Endothelial cell of umbilical vein (primary cell): ENCODE measurements around the gene SSH2.

Experiments
- EZH2 ChIP-seq: IDR thresholded peaks from 2 replicates; pipeline ENCODE4 v1.6.1; 2012; ENCODE audit warnings: borderline replicate concordance, low read depth, mild to moderate bottlenecking, moderate library complexity, low read length, inconsistent platforms; ENCODE audit not compliant: severe bottlenecking
- GATA2 ChIP-seq: IDR thresholded peaks from 2 replicates; pipeline ENCODE4 v1.7.0; 2011; ENCODE audit warnings: low read depth, mild to moderate bottlenecking, moderate library complexity, mixed read lengths, low read length; ENCODE audit not compliant: insufficient read length, insufficient read depth
- MYC ChIP-seq: IDR thresholded peaks from one replicate; pipeline ENCODE4 v1.6.1; 2011; ENCODE audit warnings: mild to moderate bottlenecking, low read depth, low read length
- POLR2A ChIP-seq: IDR thresholded peaks from 2 replicates; pipeline ENCODE4 v1.6.1; 2012; ENCODE audit warnings: low read depth, mild to moderate bottlenecking, control low read depth, low read length
- POLR2AphosphoS5 ChIP-seq: IDR thresholded peaks from 2 replicates; pipeline ENCODE4 v1.6.1; 2012; ENCODE audit warnings: low read depth, mild to moderate bottlenecking, control low read depth, low read length, moderate library complexity; ENCODE audit not compliant: insufficient read depth
- TF ChIP-seq, protein P1 (sequence below): IDR thresholded peaks from 2 replicates; pipeline ENCODE4 v1.6.1; 2011; ENCODE audit not compliant: insufficient read depth, insufficient read length
- TF ChIP-seq, protein P2 (sequence below), 2 donors: IDR thresholded peaks; 1 replicate in 1 of 2; 2 replicates in 1 of 2; pipeline ENCODE4 v1.5.1; 2011; ENCODE audit warnings: low read length in 2 of 2, mild to moderate bottlenecking in 2 of 2, moderate library complexity in 2 of 2, control low read depth in 1 of 2, inconsistent platforms in 1 of 2, low read depth in 1 of 2; ENCODE audit not compliant: insufficient read depth in 1 of 2; ENCODE audit errors: extremely low read depth in 1 of 2

DNA sequence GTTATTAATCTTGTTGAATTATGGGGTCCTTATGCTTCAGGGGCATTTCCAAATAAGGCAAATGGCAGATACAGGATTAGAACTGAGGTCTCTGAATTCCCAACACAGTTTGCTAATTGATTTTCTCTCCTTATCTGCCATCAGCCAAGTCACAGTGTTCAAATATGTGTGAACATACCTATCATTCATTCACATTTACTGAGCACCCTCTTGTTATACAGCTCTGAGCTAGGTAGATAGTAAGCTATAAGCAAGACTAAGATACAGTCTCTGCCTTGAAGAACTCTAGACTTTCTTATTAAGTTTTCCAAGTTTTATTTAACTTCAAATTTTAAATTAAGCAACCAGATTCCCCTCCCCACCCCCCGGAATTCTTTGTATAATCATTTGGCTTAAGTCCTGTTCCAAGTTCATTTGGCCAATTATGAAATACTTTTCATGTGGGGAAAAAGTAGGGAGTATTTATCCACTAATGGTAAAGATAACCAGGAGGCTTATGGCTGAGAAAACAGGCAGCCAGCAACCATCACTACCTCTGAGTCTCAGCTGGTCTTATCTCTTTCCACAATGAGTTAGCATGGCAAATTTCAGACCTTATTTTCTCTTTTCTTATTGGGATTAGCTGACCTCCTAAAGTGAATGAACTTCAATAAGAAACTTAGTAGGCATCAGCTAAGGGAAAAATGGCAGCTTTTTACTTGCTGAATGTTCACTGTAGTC lies 275.9 kb downstream of the SSH2 start:
- no peak for TF ChIP-seq POLR2AphosphoS5
- TF ChIP-seq, protein P1, sequence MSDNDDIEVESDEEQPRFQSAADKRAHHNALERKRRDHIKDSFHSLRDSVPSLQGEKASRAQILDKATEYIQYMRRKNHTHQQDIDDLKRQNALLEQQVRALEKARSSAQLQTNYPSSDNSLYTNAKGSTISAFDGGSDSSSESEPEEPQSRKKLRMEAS: no peak
- TF ChIP-seq POLR2A: no peak
- TF ChIP-seq, protein P2, sequence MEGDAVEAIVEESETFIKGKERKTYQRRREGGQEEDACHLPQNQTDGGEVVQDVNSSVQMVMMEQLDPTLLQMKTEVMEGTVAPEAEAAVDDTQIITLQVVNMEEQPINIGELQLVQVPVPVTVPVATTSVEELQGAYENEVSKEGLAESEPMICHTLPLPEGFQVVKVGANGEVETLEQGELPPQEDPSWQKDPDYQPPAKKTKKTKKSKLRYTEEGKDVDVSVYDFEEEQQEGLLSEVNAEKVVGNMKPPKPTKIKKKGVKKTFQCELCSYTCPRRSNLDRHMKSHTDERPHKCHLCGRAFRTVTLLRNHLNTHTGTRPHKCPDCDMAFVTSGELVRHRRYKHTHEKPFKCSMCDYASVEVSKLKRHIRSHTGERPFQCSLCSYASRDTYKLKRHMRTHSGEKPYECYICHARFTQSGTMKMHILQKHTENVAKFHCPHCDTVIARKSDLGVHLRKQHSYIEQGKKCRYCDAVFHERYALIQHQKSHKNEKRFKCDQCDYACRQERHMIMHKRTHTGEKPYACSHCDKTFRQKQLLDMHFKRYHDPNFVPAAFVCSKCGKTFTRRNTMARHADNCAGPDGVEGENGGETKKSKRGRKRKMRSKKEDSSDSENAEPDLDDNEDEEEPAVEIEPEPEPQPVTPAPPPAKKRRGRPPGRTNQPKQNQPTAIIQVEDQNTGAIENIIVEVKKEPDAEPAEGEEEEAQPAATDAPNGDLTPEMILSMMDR (IDR thresholded peaks at IDR 0.05; ENCODE audit: extremely low read depth in 1 of 2, insufficient read depth in 1 of 2, low read depth in 1 of 2, low read length in 2 of 2): no peak
- TF ChIP-seq MYC: no peak
- TF ChIP-seq EZH2: no peak
- TF ChIP-seq GATA2: no peak
